ENCODE measurements around the gene PCBP1.
"Not testable (repeated sequence)": the region's sequence is repeated elsewhere in the genome, so short reads cannot be mapped to it uniquely, and the experiment has no call there.

PCBP1 gene

DNA sequence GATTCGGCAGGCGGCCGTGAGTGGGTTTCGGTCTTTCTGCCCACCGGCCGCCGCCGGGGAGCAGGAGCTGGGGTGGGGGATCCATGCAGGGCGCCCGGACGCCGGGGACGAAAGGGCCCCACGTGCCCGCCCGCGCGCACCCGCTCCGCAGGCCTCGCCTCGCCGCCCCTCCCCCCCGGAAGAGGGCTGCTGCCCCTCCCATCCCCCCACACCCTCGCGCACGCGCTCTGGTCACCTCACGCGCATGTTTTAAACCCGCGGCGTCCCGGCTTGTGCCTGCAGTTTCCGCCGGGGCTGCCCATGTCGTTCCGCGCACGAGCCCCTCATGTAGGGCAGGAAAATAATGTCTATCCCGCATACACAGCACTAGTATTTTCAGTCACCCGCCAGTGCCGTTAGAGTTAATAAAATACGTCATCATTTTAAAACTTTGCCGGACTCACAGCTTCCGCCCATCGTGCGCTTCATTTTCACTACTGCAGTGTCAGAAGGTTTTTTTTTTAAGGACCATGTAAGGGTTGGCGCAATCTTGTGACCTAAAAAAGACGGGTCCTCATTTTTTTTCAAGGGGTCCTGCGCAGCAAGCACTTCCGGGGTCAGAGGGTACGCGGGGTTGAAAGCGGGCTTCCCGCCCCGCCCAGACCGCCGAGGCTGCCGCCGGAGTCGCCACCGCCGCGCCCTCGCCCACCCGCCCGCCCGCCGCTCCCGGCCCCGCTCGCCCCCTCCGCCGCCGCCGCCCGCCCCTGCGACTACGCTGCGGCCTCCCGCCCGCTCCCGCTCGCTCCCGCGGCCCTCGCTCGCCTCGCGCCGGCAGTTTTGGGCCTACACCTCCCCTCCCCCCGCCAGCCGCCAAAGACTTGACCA, at the start of gene PCBP1:
Gene PCBP1 (plus strand): TSS at position 640 of the 864 bp plus-strand sequence. CDS start 267 bp downstream, outside the sequence.
- peak; percentile 96 for DNase-seq

DNA sequence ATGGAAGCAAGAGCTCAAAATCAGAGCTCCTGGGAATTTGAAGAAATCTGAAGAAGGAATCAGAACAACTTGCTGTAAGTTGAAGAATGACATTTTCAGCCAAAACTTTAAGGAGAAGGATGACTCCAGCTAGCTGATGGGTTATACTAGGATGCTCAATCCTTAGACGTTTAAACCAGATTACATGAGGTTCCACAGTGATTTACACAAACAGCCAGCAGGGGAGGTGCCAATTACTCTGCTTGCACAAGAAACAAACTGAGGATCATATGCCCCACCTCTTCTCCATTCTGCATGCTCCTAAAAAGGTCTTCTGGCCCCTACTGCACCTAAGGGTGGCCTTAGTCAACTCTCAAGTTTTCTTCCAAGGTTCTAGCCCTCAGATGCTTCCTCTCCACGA, 47.9 kb upstream of the PCBP1 start:
- DNase-seq, result no peak

DNA sequence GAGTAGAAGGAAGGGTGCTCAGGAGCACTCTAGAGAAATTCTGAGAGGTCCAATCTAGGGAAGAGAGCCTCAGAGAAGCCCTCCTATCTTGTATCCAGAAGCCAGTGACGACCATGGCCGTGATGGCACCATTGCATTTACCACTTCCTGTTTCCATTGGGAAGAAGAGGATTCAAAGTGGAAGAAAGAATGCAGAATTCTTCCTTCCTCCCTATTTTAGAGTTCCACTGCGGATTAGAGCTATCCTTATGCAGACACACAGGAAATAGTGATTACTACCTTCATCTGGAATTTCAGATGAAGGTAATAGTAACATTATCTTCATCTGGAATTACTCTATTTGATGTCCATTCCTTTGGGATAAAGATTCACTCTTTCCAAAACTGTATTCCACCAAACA, 45.6 kb upstream of the PCBP1 start:
- DNase-seq, result no peak

DNA sequence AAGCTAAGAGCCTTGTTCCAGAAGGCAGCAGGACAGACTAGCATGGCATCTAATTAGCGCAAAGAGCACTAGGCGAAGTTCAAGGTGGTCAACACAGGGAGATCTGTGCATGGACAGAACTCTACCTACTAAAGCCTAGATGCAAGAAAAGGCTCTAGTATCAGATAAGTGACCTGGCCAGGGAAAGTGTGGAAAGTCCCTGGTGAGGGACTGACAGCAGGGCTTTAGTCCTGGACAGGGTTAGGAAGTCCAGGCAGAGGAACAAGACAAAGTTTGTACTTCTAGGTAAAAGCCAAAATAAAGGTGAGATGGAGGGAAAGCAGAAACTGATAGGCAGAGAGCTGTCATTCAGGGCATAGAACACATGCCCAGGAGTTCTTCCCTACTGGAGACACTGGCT, 45.0 kb upstream of the PCBP1 start:
- no peak for DNase-seq

GRCh38 chr2:70043252-70043875, 43.9 kb upstream of the PCBP1 start:
- DNase-seq, result peak; percentile 54

DNA sequence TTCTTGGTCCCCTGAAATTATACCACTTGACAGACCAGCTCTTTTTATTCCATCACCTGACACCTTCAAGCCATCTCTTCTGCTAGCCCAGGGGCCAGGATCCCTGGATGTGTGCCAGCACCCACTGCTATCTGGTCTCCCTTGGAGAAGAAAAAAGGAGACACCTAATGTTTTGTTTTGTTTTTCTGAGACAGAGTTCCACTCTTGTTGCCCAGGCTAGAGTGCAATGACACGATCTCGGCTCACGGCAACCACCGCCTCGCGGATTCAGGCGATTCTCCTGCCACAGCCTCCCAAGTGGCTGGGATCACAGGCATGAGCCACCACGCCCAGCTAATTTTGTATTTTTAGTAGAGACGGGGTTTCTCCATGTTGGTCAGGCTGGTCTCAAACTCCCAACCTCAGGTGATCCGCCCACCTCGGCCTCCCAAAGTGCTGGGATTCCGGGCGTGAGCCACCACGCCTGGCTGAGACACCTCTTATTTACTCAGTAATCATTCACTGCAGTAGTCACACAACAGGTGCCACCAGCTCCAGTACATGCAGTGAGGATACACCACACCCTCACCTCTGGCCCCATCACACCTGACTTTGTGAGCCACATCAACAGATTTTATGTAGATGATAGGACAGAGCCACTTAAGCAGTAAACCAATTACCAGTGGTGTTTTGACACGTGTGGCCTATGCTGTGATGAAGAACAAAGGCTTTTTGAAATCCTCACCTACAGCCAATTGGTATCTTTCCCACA, 42.8 kb upstream of the PCBP1 start:
- DNase-seq, result no peak

GRCh38 chr2:70045405-70045804, 41.9 kb upstream of the PCBP1 start:
- no peak for DNase-seq

- DNase-seq, result no peak
These were observed 41.3 kb upstream of the PCBP1 start for GRCh38 chr2:70045932-70046331.

DNA sequence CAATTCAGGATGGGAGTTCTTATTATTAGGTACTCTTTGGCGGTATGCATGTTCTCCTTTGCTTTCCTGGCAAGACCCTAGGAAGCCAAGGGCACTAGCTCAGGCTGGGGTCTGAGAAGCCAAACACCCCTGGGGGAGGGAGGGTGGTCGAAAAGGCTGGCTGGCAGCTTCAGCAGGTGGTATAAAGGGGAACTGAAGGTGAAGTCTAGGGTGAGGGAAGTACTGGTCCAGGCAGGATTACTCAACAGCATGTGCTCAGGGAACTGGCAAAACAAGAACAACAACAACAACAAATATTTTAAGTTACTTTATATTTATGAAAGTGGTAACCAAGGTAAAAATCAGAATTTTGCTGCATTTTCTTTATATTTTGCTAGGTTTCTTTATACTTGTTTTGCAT, 40.7 kb upstream of the PCBP1 start:
- no peak for DNase-seq

GRCh38 chr2:70047451-70047850, 39.8 kb upstream of the PCBP1 start:
- DNase-seq, result no peak

GRCh38 chr2:70049255-70049654, 38.0 kb upstream of the PCBP1 start:
- no peak for DNase-seq

DNA sequence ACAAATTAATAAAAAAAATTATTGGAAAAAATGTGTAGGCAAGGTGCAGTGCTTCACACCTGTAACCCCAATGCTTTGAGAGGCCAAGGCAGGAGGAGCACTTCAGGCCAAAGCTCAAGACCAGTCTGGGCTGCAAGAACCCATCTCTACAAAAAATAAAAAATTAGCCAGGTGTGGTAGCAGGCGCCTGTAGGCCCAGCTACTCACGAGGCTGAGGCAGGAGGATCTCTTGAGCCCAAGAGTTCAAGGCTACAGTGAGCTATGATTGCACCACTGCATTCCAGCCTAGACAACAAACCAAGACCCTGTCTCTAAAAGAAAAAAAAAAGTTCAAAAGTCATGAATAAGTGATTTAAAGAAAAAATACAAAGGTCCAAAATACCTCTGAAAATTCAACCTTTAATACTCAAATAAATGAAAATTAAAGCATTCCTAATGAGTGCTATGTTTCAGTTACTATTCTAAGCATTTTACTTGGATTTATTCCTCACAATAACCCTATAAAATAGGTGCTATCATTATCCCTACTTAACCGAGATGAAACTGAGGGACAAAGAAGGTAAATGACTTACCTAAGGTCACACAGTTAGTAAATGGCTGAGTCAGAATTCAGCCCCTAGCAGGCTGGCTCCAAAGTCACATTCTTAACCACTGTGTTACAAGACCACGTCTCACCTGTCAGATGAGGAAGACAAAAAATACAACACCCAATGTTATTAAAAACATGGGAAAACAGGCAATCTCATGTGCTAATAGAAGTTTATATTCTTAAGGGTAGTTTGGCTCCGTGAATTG, 36.4 kb upstream of the PCBP1 start:
- no peak for DNase-seq

DNA sequence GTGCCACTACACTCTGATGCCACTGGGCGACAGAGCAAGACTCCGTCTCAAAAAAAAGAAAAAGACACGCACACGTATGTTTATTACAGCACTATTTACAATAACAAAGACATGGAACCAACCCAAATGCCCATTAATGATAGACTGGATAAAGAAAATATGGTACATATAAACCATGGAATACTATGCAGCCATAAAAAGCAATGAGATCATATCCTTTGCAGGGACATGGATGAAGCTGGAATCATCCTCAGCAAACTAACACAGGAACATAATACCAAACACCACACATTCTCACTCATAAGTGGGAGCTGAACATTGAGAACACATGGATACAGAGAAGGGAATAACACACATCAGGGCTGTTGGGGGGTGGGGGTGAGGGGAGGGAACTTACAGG, 32.0 kb upstream of the PCBP1 start:
- not testable (repeated sequence) for DNase-seq

GRCh38 chr2:70061317-70061716, 26.0 kb upstream of the PCBP1 start:
- no peak for DNase-seq

- no peak for DNase-seq
These were observed 25.0 kb upstream of the PCBP1 start for GRCh38 chr2:70062270-70062669.

- no peak for DNase-seq
These were observed 19.2 kb upstream of the PCBP1 start for GRCh38 chr2:70068119-70068518.

- DNase-seq, result peak; percentile 94
These were observed 18.2 kb upstream of the PCBP1 start for GRCh38 chr2:70069049-70069448.

- DNase-seq, result peak; percentile 91
These were observed 16.6 kb upstream of the PCBP1 start for GRCh38 chr2:70070542-70071268.

GRCh38 chr2:70073493-70073892, 13.8 kb upstream of the PCBP1 start:
- no peak for DNase-seq

DNA sequence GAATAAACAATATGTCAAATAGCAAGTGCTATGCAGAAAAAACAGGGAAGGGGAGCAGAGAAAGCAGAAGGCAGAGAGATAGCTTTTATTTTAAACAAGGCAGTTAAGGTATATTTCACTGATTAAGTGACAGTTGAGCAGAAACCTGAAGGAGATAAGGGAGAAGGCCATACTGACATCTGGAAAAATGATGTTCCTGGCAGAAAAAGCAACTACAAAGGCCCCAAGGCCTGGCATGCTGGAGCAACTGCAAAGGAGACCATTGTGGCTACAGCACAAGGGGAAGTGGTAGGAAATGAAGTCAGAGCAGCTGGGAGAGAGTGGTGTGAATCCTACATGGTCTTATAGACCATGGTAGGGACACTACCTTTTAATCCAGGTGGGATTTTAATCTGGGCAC, 8.9 kb upstream of the PCBP1 start:
- peak; percentile 16 for DNase-seq

DNA sequence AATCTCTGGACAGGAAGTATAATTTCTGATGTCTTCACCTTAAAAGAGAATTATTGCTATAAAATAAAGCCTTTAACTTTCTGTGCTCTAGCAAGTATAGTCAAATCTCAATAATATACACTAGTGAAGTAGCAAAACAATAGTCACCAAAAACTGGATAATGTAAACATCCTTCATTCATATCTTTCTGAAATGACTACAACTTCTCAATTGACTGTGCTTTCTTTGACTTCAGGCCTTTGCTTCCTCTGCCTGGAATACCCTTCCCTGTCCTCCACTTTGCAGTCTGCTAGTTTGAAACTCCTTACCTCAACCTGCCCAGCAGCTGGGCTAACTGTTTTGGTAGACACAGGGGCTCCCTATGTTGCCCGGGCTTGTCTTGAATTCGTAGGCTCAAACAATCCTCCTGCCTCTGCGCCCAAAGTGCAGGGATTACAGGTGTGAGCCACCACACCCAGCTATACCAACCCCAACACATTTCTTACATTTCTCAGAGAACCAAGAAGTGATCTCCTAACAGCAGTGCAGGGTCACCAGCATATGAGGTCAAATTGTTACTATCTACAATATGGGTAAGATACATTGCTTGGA, 6.6 kb upstream of the PCBP1 start:
- no peak for DNase-seq

GRCh38 chr2:70081221-70081620, 6.1 kb upstream of the PCBP1 start:
- DNase-seq, result no peak
